HG02571 (cell line): ENCODE data around the gene ARID5B.

ENCODE experiments used
- ATAC-seq: cut with Tn5 transposase; IDR thresholded peaks from one replicate; pipeline ENCODE4 v1.9.1; 2021; ENCODE audit warnings: mild to moderate bottlenecking, moderate library complexity; ENCODE audit not compliant: unreplicated experiment

The ARID5B gene

DNA sequence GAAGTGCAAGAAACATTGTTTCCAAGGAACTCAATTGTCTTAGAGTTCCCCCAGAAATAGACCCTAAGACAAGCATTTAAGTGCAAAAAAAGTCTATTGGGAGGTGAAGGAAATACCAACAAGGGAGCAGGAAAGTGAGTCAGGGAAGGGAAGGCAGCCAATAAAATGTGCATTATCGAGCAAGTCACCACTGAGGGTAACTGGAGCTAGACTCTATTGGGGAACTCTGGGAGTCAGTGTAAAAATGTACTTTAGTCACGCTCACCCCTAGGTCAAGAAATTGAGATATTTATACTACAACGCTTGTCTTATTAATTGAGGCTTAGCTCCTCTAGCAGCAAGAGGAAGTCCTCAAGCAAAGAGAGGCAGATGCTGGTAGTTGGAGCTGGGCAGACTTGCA is 229.4 kb downstream of the ARID5B start:
- ATAC-seq = no peak

DNA sequence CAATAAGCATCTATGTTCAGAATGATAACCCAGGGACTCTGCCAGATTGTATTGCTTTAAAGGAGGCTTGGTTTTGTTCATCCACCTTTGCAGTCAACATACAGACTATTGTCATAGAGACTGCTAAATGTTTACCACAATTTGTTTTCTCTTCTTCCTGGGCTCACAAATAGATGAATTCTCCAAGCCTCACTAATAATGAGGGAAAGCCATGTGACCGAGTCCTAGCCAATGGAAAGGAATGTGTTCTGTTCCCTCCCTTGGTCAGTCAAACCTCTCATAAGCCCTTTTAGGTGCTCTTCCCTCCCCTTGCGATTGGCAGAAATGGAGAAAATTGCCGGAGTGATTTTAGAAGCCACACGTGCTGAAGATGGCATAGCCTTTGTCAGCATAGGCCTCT is 230.2 kb downstream of the ARID5B start:
- ATAC-seq = no peak

DNA sequence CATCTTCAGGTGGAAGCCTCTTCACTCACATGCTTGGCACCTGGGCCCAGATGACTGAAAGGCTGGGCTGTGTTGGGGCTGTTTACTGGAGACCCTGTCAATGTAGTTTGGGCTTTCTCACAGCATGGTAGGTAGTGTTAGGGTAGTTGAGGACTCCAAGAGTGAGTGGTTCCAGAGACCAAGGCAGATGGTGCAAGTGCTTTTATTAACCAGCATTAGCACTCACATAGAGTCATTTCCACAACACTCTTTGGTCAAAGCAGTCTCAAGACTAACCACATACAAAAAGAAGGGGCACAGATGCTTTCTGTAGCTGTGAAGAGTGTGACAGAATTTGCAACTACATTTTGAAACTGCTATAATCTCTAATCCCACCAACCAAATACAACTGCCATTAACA is 232.1 kb downstream of the ARID5B start:
- ATAC-seq = no peak

DNA sequence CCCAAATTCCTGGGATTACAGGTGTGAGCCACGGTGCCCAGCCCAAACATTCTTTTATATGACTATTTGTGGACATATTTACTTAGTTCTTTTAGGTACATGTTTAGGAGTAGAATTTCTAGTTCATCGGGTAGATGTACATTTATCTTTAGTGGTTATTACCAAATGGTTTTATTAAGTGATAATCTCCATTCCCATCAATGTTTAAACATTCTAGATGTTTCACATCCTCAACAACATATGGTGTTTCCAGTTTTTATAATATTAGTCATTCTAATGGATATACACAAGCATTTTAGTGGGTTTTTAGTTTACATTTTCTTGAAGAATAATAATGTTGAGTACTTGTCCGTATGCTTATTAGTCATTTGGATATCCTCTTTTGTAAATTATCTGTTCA is 235.4 kb downstream of the ARID5B start:
- no peak for ATAC-seq
